Lower leg skin (tissue), 4 donors: ENCODE measurements around the gene WDR18. TPM values are rescaled to one million over a fixed set of nuclear protein-coding genes. Genes with fewer than 3 reads are reported as not detected.

Experiments
- DNase-seq, 2 donors: peaks; one replicate each; pipeline ENCODE4 v3.0.0-alpha.2; 2019; ENCODE audit warnings: low spot score in 2 of 2
- H3K4me3 ChIP-seq: fragments of 200-600 bp; sonication (generic); 2 replicates; pipeline ENCODE4 v1.5.1; 2017; ENCODE audit warnings: mild to moderate bottlenecking, low read depth; ENCODE audit not compliant: poor library complexity, severe bottlenecking
- POLR2A ChIP-seq, 2 donors: fragments of 450-650 bp; IDR thresholded peaks; one replicate each; pipeline ENCODE4 v1.6.1; 2016 to 2017; ENCODE audit warnings: antibody characterized with exemption in 2 of 2, mild to moderate bottlenecking in 1 of 2, moderate library complexity in 1 of 2
- WGBS, 2 donors: methylation state at CpG; one replicate each; pipeline ENCODE4 v1.1.5; 2018; 5-methylcytosine and 5-hydroxymethylcytosine counted together
- intact Hi-C: fragments of 100-400 bp; cut with DNase I; formaldehyde crosslinking; loops from one replicate; pipeline ENCODE4 v1.15.0; 2023; ENCODE audit warnings: low total_unique reads
- total RNA-seq, 4 donors: library from RNA; depleted of rRNA; stranded (reverse); fragments of >200 nt; gene quantifications; one replicate each; pipeline ENCODE4 v1.1.0, GENCODE V29; 2016
- TF ChIP-seq, protein P1 (sequence below), 3 donors: fragments of 450-650 bp; IDR thresholded peaks; one replicate each; pipeline ENCODE4 v1.5.1; 2016; ENCODE audit warnings: antibody characterized with exemption in 3 of 3, mild to moderate bottlenecking in 3 of 3, moderate library complexity in 2 of 3

WDR18 gene
- total RNA-seq, 4 donors from 2014 or later: 29.0 to 66.9 (median 39.9) TPM

- WGBS, 2 donors: 84 to 95% methylated on average over 16 to 17 of the region's 17 CpGs
- no peak overlapping the region for H3K4me3 ChIP-seq
- DNase-seq: no peak
- TF ChIP-seq, protein P1, sequence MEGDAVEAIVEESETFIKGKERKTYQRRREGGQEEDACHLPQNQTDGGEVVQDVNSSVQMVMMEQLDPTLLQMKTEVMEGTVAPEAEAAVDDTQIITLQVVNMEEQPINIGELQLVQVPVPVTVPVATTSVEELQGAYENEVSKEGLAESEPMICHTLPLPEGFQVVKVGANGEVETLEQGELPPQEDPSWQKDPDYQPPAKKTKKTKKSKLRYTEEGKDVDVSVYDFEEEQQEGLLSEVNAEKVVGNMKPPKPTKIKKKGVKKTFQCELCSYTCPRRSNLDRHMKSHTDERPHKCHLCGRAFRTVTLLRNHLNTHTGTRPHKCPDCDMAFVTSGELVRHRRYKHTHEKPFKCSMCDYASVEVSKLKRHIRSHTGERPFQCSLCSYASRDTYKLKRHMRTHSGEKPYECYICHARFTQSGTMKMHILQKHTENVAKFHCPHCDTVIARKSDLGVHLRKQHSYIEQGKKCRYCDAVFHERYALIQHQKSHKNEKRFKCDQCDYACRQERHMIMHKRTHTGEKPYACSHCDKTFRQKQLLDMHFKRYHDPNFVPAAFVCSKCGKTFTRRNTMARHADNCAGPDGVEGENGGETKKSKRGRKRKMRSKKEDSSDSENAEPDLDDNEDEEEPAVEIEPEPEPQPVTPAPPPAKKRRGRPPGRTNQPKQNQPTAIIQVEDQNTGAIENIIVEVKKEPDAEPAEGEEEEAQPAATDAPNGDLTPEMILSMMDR (IDR thresholded peaks at IDR 0.05): no peak
- TF ChIP-seq POLR2A (IDR thresholded peaks at IDR 0.05): no peak
- intact Hi-C loops: no loop called here
These were observed 40.5 kb upstream of the WDR18 start for GRCh38 chr19:943551-944170.

GRCh38 chr19:944171-944567 is 40.0 kb upstream of the WDR18 start:
- intact Hi-C loops: no loop called here

GRCh38 chr19:944663-945241 is 39.4 kb upstream of the WDR18 start:
- intact Hi-C loops: no loop called here
- 42 to 62% methylated on average over 21 to 22 of the region's 22 CpGs for WGBS, 2 donors
- DNase-seq: no peak
- H3K4me3 ChIP-seq: no peak overlapping the region
- TF ChIP-seq, protein P1 (IDR thresholded peaks at IDR 0.05): no peak

More at GRCh38 chr19:944171-944567, 40.0 kb upstream of the WDR18 start:
- 53 to 58% methylated on average over 6 to 24 of the region's 27 CpGs for WGBS, 2 donors
- H3K4me3 ChIP-seq: no peak overlapping the region
- TF ChIP-seq POLR2A (IDR thresholded peaks at IDR 0.05): no peak
- no peak for DNase-seq

GRCh38 chr19:945401-946252 is 38.5 kb upstream of the WDR18 start:
- intact Hi-C loops: no loop called here
- DNase-seq: no peak
- TF ChIP-seq POLR2A (IDR thresholded peaks at IDR 0.05): no peak
- TF ChIP-seq, protein P1 (IDR thresholded peaks at IDR 0.05): no peak
- WGBS, 2 donors: 85 to 92% methylated on average over 20 to 34 of the region's 37 CpGs
- no peak overlapping the region for H3K4me3 ChIP-seq

DNA sequence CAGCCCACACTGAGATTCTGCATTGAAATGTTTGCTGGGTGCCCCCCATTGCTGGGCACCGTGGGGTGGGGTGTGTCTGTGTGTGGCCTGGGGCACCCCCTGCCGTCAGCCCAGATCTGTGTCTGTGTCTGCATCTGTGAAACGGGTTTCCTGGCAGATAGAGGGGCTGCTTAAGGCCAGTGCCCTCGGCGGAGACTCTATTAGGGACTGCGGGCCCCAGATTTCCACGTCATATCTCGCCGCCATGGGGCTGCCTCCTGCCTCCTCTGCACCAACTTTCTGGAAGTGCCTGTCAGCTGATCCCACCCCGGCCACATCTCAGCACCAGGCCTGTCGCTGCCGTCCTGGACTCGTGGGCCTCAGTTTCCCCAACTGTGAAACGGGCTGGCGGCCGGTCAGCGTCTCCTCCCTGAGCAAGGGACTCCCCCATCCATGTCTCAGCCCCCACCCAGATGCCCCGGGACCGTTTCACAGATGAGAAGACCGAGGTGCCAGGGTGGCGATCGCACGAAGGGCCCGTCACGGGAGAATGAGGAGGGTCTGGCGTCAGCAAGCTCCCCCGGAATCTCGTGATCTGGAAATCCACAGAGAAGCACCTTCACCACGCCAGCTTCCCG is 36.9 kb upstream of the WDR18 start:
- no peak for DNase-seq
- no peak overlapping the region for H3K4me3 ChIP-seq
- WGBS, 2 donors: 86 to 90% methylated on average over 30 of the region's 30 CpGs
- intact Hi-C loops: no loop called here
- TF ChIP-seq, protein P1 (IDR thresholded peaks at IDR 0.05): no peak
- no peak for TF ChIP-seq POLR2A (IDR thresholded peaks at IDR 0.05)
